Peyer's patch (tissue), 4 donors: ENCODE data around the gene DCAF11. TPM values are rescaled to one million over a fixed set of nuclear protein-coding genes. Genes with fewer than 3 reads are reported as not detected.

ENCODE experiments used
- DNase-seq, 3 donors: peaks; one replicate each; pipeline ENCODE4 v3.0.0-alpha.2; 2017 to 2019
- H3K27ac ChIP-seq, 4 donors: fragments of 200-600 bp; sonication (generic); one replicate each; pipeline ENCODE4 v1.5.1; 2016 to 2019
- H3K27me3 ChIP-seq, 2 donors: fragments of 200-600 bp; sonication (generic); one replicate each; pipeline ENCODE4 v1.5.1; 2019
- H3K36me3 ChIP-seq, 3 donors: fragments of 200-600 bp; sonication (generic); one replicate each; pipeline ENCODE4 v1.5.1; 2016 to 2019
- H3K4me1 ChIP-seq, 4 donors: fragments of 200-600 bp; sonication (generic); one replicate each; pipeline ENCODE4 v1.5.1; 2016 to 2019
- H3K4me3 ChIP-seq, 4 donors: fragments of 200-600 bp; sonication (generic); 1 replicate in 3 of 4; 2 replicates in 1 of 4; pipeline ENCODE4 v1.5.1; 2016 to 2019; ENCODE audit warnings: mild to moderate bottlenecking in 1 of 4
- H3K9me3 ChIP-seq, 4 donors: fragments of 200-600 bp; sonication (generic); one replicate each; pipeline ENCODE4 v1.5.1; 2016 to 2019; ENCODE audit warnings: mild to moderate bottlenecking in 1 of 4
- POLR2A ChIP-seq, 2 donors: fragments of 450-650 bp; IDR thresholded peaks; one replicate each; pipeline ENCODE4 v1.5.1; 2017; ENCODE audit warnings: antibody characterized with exemption in 2 of 2, mild to moderate bottlenecking in 2 of 2, moderate library complexity in 2 of 2
- total RNA-seq, 4 donors: library from RNA; depleted of rRNA; stranded (reverse); fragments of >200 nt; gene quantifications; one replicate each; pipeline ENCODE4 v1.1.0, GENCODE V29; 2016
- TF ChIP-seq, protein P1 (sequence below), 6 experiments: fragments of 450-650 bp in 4 of 6; fragments of 200-600 bp in 2 of 6; sonication (generic) in 1 of 6; IDR thresholded peaks; one replicate each; pipeline ENCODE4 v1.5.1; 2017 to 2019; ENCODE audit warnings: antibody characterized with exemption in 6 of 6, mild to moderate bottlenecking in 3 of 6, moderate library complexity in 1 of 6

The DCAF11 gene
- total RNA-seq, 4 donors from 2014 or later = 113 to 214 (median 176) TPM

DNA sequence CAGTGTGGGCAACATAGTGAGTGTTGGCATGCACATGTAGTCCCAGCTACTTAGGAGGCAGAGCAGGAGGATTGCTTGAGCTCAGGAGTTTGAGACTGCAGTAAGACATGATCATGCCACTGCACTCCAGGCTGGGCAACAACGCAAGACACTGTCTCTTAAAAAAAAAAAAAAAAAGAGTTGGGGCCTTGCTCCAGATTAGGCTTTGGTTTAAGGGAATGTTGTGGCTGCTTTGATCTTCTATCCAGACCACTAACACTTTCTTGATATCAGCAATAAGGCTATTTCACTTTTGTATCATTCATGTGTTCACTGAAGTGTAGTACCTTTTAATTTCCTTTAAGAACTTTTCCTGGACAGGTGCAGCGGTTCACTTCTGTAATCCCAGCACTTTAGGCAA lies 13.1 kb downstream of the DCAF11 start:
- DNase-seq = no peak
- H3K27ac ChIP-seq = no peak overlapping the region
- H3K9me3 ChIP-seq = no peaks in the 10 kb centered on the region
- peaks cover 0 to 3% (median 0%) of the 10 kb centered on the region in 4 donors for H3K4me1 ChIP-seq
- H3K36me3 ChIP-seq = peaks cover 0 to 20% (median 0%) of the 10 kb centered on the region in 3 donors
- no peaks in the 10 kb centered on the region for H3K27me3 ChIP-seq
- TF ChIP-seq, protein P1, sequence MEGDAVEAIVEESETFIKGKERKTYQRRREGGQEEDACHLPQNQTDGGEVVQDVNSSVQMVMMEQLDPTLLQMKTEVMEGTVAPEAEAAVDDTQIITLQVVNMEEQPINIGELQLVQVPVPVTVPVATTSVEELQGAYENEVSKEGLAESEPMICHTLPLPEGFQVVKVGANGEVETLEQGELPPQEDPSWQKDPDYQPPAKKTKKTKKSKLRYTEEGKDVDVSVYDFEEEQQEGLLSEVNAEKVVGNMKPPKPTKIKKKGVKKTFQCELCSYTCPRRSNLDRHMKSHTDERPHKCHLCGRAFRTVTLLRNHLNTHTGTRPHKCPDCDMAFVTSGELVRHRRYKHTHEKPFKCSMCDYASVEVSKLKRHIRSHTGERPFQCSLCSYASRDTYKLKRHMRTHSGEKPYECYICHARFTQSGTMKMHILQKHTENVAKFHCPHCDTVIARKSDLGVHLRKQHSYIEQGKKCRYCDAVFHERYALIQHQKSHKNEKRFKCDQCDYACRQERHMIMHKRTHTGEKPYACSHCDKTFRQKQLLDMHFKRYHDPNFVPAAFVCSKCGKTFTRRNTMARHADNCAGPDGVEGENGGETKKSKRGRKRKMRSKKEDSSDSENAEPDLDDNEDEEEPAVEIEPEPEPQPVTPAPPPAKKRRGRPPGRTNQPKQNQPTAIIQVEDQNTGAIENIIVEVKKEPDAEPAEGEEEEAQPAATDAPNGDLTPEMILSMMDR (IDR thresholded peaks at IDR 0.05) = no peak
- no peak for TF ChIP-seq POLR2A (IDR thresholded peaks at IDR 0.05)
- no peak overlapping the region for H3K4me3 ChIP-seq

DNA sequence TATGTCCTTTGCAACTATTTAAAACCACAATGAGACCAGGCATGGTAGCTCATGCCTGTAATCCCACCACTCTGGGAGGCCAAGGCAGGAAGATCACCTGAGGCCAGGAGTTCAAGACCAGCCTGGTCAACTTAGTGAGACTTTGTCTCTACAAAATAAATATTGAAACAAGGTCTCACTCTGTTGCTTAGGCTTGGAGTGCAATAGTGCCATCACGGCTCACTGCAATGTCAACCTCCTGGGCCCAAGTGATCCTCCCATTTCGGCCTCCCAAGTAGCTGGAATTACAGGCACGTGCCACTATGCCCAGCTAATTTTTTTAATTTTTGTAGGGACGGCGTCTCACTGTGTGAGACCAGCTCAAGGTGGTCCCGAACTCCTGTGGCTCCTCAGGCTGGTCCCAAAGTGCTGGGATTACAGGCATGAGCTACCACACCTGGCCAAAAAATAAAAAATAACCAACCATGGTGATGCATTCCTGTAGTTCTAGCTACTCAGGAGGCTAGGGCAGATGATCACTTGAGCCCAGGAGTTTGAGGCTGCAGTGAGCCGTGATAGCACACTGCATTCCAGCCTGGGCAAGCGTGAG lies 14.9 kb downstream of the DCAF11 start:
- Histone ChIP-seq H3K36me3 (peaks cover 0 to 2% (median 0%) of the 10 kb centered on the region in 3 donors), H3K27ac (no peak overlapping the region), H3K4me3 (no peak overlapping the region), H3K27me3 (no peaks in the 10 kb centered on the region), H3K4me1 (peaks cover 0 to 3% (median 0%) of the 10 kb centered on the region in 4 donors), H3K9me3 (no peaks in the 10 kb centered on the region)
- no peak for TF ChIP-seq POLR2A (IDR thresholded peaks at IDR 0.05)
- TF ChIP-seq, protein P1 (IDR thresholded peaks at IDR 0.05) = no peak
- DNase-seq = no peak

DNA sequence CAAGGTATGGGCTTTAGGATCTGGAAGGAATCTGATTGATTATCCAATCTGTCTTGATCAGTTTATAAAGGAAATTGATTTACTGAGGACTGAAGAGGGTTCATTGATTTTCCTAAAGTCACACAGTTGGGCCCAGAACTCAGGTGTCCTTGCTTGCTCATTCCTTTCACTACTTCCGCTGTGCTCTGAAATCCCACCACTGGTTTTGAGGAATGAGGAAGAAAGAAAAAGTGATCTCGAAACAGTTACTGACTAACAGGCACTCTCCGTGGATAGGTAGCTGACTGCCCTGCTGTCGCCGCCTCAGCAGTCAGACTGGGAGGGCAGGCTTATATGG lies 15.8 kb downstream of the DCAF11 start, which contains the start of gene FITM1:
Gene FITM1, plus strand, starts transcription at position 280 of the 337 bp plus-strand sequence. CDS start 905 bp downstream, outside the sequence.
- H3K4me1 ChIP-seq = peaks cover 0 to 3% (median 2%) of the 10 kb centered on the region in 4 donors
- peak within 1 kb of the TSS in 2 of 4 donors; percentile 10 to 29 for H3K27ac ChIP-seq
- no peaks in the 10 kb centered on the region for H3K36me3 ChIP-seq
- H3K27me3 ChIP-seq = no peaks in the 10 kb centered on the region
- H3K9me3 ChIP-seq = no peaks in the 10 kb centered on the region
- TF ChIP-seq, protein P1 (IDR thresholded peaks at IDR 0.05) = no peak
- no peak for TF ChIP-seq POLR2A (IDR thresholded peaks at IDR 0.05)
- H3K4me3 ChIP-seq = no peak within 1 kb of the TSS
- peak in 1 of 3 donors; percentile 18 for DNase-seq

DNA sequence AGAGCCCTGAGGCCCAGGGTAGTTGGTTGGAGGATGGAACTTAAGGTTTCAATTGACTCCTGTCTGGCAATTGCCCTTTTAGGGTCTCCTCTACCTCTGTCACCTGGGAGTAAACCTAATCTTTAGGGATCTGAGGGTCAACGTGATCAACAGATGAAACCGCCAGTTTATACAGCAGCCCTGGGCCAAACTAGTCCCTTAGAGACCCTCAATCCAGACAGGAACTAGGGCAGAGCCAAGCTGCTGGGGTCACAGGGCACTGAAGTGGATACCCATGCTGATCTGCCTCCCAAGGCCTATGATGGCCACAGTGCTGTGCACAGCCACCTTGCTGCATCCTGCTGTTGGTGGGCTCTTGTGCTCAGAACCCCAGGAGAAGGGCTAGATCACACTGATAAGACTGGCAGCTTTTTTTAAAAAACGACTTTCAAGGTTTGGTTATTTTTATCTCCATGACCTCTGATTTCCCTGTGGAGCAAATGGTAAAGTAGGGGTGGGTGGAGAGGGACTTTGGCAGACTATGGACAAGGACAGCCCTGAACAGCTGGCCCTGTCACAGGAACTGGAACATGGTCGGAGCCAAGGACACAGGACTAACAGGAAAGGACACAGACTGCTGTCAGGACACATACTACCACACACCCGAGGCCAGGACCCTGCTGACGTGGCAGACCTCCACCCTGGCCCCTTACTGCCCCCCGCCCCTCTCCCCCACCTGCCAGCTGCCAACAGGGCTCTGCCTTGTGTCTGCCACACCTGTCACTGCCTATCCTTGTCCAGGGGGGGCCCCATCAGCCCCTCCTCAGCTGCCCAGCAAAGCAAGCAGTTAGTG lies 16.4 kb downstream of the DCAF11 start:
- H3K4me1 ChIP-seq = peaks cover 0 to 7% (median 3%) of the 10 kb centered on the region in 4 donors
- H3K27ac ChIP-seq = peak overlapping the region in 2 of 4 donors; percentile 10 to 29
- H3K4me3 ChIP-seq = no peak overlapping the region
- H3K9me3 ChIP-seq = no peaks in the 10 kb centered on the region
- DNase-seq = no peak
- TF ChIP-seq, protein P1 (IDR thresholded peaks at IDR 0.05) = no peak
- no peak for TF ChIP-seq POLR2A (IDR thresholded peaks at IDR 0.05)
- no peaks in the 10 kb centered on the region for H3K27me3 ChIP-seq
- H3K36me3 ChIP-seq = no peaks in the 10 kb centered on the region

DNA sequence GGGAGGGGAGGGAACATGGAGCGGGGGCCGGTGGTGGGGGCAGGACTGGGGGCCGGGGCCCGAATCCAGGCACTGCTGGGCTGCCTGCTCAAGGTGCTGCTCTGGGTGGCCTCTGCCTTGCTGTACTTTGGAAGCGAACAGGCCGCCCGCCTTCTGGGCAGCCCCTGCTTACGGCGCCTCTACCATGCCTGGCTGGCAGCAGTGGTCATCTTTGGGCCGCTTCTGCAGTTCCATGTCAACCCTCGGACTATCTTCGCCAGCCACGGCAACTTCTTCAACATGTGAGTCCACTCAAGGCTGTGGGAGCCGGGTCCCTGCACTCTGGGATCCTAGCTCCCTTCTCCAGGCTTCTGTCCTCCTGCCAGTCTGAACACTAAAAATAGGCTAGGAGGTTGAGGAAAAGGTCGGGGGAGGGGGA lies 17.0 kb downstream of the DCAF11 start:
- TF ChIP-seq, protein P1 (IDR thresholded peaks at IDR 0.05) = no peak
- no peak for TF ChIP-seq POLR2A (IDR thresholded peaks at IDR 0.05)
- Histone ChIP-seq H3K36me3 (no peaks in the 10 kb centered on the region), H3K4me3 (no peak overlapping the region), H3K27me3 (no peaks in the 10 kb centered on the region), H3K27ac (peak overlapping the region in 2 of 4 donors; percentile 10 to 29), H3K9me3 (no peaks in the 10 kb centered on the region), H3K4me1 (peaks cover 0 to 8% (median 5%) of the 10 kb centered on the region in 4 donors)
- DNase-seq = peak in 1 of 3 donors; percentile 37
